ENCODE results near the gene ZNF750. TPM values are rescaled to one million over a fixed set of nuclear protein-coding genes. Genes with fewer than 3 reads are reported as not detected.

ZNF750 gene
- total and polyA plus RNA-seq, 2 of the 13 experiments (the other 11 are each of a cell fraction or from before 2014, with no cell fraction given), result not detected

- TF ChIP-seq BRF2 (CRISPR knock-in tag; IDR thresholded peaks at IDR 0.05), result no peak
- no peak for TF ChIP-seq NFRKB (IDR thresholded peaks at IDR 0.05)
- no peak for TF ChIP-seq POGZ (CRISPR knock-in tag; IDR thresholded peaks at IDR 0.05)
- TF ChIP-seq SRF (IDR thresholded peaks at IDR 0.05; ENCODE audit: low read depth, low read length), result no peak
- TF ChIP-seq ZNF580 (CRISPR knock-in tag; IDR thresholded peaks at IDR 0.05; ENCODE audit: borderline replicate concordance, low read depth), result no peak
- no peak for TF ChIP-seq ZFAT (CRISPR knock-in tag; conservative IDR thresholded peaks at IDR 0.05)
- TF ChIP-seq ZNF431 (CRISPR knock-in tag; IDR thresholded peaks at IDR 0.05; ENCODE audit: borderline replicate concordance, low read depth), result no peak
These were observed 33.2 kb downstream of the ZNF750 start (continued) for GRCh38 chr17:82806645-82807044.

- no TSS peak for BruUV-seq (replicated peaks)
- Histone ChIP-seq H4K20me1 (ENCODE audit: insufficient read depth, low read length) (no peaks in the 10 kb centered on the region), H3K36me3 (replicated peaks in 1 of 2; ENCODE audit: control insufficient read depth in 1 of 2, insufficient read depth in 2 of 2, low read length in 2 of 2) (peaks cover 27 to 41% of the 10 kb centered on the region in 2 experiments; a peak in 4 of 5 replicates), H3K4me3 (replicated peaks in 1 of 3; ENCODE audit: insufficient read depth in 1 of 3, low read depth in 2 of 3, low read length in 3 of 3) (no peak overlapping the region), H2AFZ (ENCODE audit: low read length) (no peak overlapping the region), H3K9me3 (ENCODE audit: low read length) (no peaks in the 10 kb centered on the region), H3K27ac (ENCODE audit: extremely low read length, insufficient read depth, low read length) (no peak overlapping the region), H3K79me2 (ENCODE audit: insufficient read depth, low read length) (no peaks in the 10 kb centered on the region), H3K4me1 (ENCODE audit: insufficient read depth, low read length) (no peaks in the 10 kb centered on the region), H3K4me2 (ENCODE audit: low read depth, low read length) (no peak overlapping the region), H3K9ac (ENCODE audit: insufficient read depth, low read depth, low read length) (no peak overlapping the region), H3K27me3 (ENCODE audit: control insufficient read depth in 1 of 2, insufficient read depth in 2 of 2, low read length in 2 of 2) (no peaks in the 10 kb centered on the region)
- no peak for ATAC-seq
- in situ Hi-C loops (cut with HindIII; ENCODE audit: extremely low pct_ligation_motif_present, low pct_unique_long_range_greater_than_20kb), result no loop called here
- 98% methylated on average over 19 of the region's 19 CpGs for WGBS (ENCODE audit: low lambda C conversion rate)
- POLR2A ChIA-PET, result no interaction called here
- CTCF ChIA-PET (ENCODE audit: low intra/inter-chr PET ratio, low total read pairs), result no interaction called here
- FAIRE-seq, result no peak
- DNase-seq (ENCODE audit: low spot score), result no peak
- intact Hi-C loops (cut with micrococcal nuclease; ENCODE audit: unreplicated experiment), result no loop called here
- TF ChIP-seq ZNF570 (CRISPR knock-in tag; IDR thresholded peaks at IDR 0.05; ENCODE audit: borderline replicate concordance) (no peak), PAWR (CRISPR knock-in tag; IDR thresholded peaks at IDR 0.05; ENCODE audit: borderline replicate concordance) (no peak), SAP130 (CRISPR knock-in tag; IDR thresholded peaks at IDR 0.05; ENCODE audit: low read depth) (no peak), AGO1 (IDR thresholded peaks at IDR 0.05; ENCODE audit: low read depth, low read length, poor library complexity, severe bottlenecking) (no peak)
These were observed 34.0 kb downstream of the ZNF750 start for GRCh38 chr17:82805823-82806222.
